GM12878 (cell line): ENCODE measurements around the gene CALN1. TPM values are rescaled to one million over a fixed set of nuclear protein-coding genes. Genes with fewer than 3 reads are reported as not detected.

Experiments used
- ATAC-seq: fragments of 200-7000 bp; cut with Tn5 transposase; 3 replicates; pipeline ENCODE4 v1.9.1; 2020; ENCODE audit warnings: mild to moderate bottlenecking, moderate library complexity
- BruUV-seq: library from RNA; stranded (reverse); fragments of 400-500 nt; replicated peaks from 2 replicates; lab custom pipeline; 2021; lab: Mats Ljungman, UMichigan
- CTCF ChIA-PET: fragments of 300-600 bp; sonication (Branson Sonifier 250); formaldehyde crosslinking; extraction: SDS; loops from one replicate; lab custom pipeline; 2021; ENCODE audit warnings: inconsistent platforms; lab: Yijun Ruan, JAX
- POLR2A ChIA-PET: fragments of 350-600 bp; formaldehyde crosslinking; extraction: SDS; loops from one replicate; lab custom pipeline; 2021; ENCODE audit warnings: inconsistent platforms; lab: Charles Lee
- RAD21 ChIA-PET: fragments of 300-600 bp; sonication (Branson Sonifier 250); formaldehyde crosslinking; loops from one replicate; lab custom pipeline; 2023; ENCODE audit warnings: antibody characterized with exemption; ENCODE audit not compliant: unreplicated experiment; lab: Charles Lee
- SMC1A ChIA-PET: fragments of 300-600 bp; sonication (Branson Sonifier 250); formaldehyde crosslinking; loops from one replicate; lab custom pipeline; 2023; ENCODE audit not compliant: unreplicated experiment, uncharacterized antibody; lab: Charles Lee
- DNase-seq: peaks from one replicate; pipeline ENCODE4 v3.0.0-alpha.2; 2011; ENCODE audit warnings: low read depth, low spot score
- FAIRE-seq: peaks from 3 replicates; lab custom pipeline; 2011; peaks lifted over from hg19 to GRCh38; lab: Jason Lieb, UNC
- H2AFZ ChIP-seq: 2 replicates; pipeline ENCODE4 v1.6.0; 2011; ENCODE audit warnings: low read depth, low read length, control low read depth; ENCODE audit not compliant: control insufficient read depth
- H3K27ac ChIP-seq: 2 replicates; pipeline ENCODE4 v1.5.1; 2011; ENCODE audit warnings: control low read depth; ENCODE audit not compliant: control insufficient read depth, insufficient read depth
- H3K27me3 ChIP-seq, 2 experiments: replicated peaks in 1 of 2; 2 replicates each; pipeline versions ENCODE4 v1.6.0 to v1.6.1; 2011; ENCODE audit warnings: low read length in 1 of 2; ENCODE audit not compliant: control insufficient read depth in 2 of 2, insufficient read depth in 2 of 2
- H3K36me3 ChIP-seq, 2 experiments: 2 replicates each; pipeline ENCODE4 v1.5.1; 2011; ENCODE audit warnings: low read length in 1 of 2; ENCODE audit not compliant: control insufficient read depth in 2 of 2, insufficient read depth in 2 of 2
- H3K4me1 ChIP-seq: 2 replicates; pipeline ENCODE4 v1.6.1; 2011; ENCODE audit warnings: mild to moderate bottlenecking, low read length, moderate library complexity, mixed read lengths; ENCODE audit not compliant: control insufficient read depth, insufficient read depth
- H3K4me2 ChIP-seq: 2 replicates; pipeline ENCODE4 v1.6.0; 2011; ENCODE audit warnings: control low read depth; ENCODE audit not compliant: control insufficient read depth, insufficient read depth
- H3K4me3 ChIP-seq: fragments of 200-600 bp; sonication (generic); 2 replicates; pipeline ENCODE4 v1.5.1; 2016
- H3K79me2 ChIP-seq: 2 replicates; pipeline ENCODE4 v1.6.0; 2011; ENCODE audit warnings: low read length; ENCODE audit not compliant: control insufficient read depth, insufficient read depth
- H3K9ac ChIP-seq: 2 replicates; pipeline ENCODE4 v1.8.0; 2011; ENCODE audit warnings: low read length, control low read depth, mixed read lengths; ENCODE audit not compliant: control insufficient read depth, insufficient read depth
- H3K9me3 ChIP-seq: replicated peaks from 3 replicates; pipeline ENCODE4 v1.5.1; 2011; ENCODE audit warnings: mild to moderate bottlenecking, low read length; ENCODE audit not compliant: control insufficient read depth, insufficient read depth
- H4K20me1 ChIP-seq: 2 replicates; pipeline ENCODE4 v1.6.0; 2011; ENCODE audit not compliant: control insufficient read depth, insufficient read depth
- EED ChIP-seq: sonication (generic); IDR thresholded peaks from 2 replicates; pipeline ENCODE4 v1.6.1; 2016; ENCODE audit warnings: antibody characterized with exemption, low read depth
- HDGF ChIP-seq: fragments of 450-650 bp; IDR thresholded peaks from 2 replicates; pipeline ENCODE4 v1.6.1; 2016; ENCODE audit warnings: antibody characterized with exemption
- NKRF ChIP-seq: fragments of 450-650 bp; conservative IDR thresholded peaks from 2 replicates; pipeline ENCODE4 v1.6.1; 2017; ENCODE audit warnings: mild to moderate bottlenecking, moderate library complexity
- RCOR1 ChIP-seq: conservative IDR thresholded peaks from 2 replicates; pipeline ENCODE4 v1.6.1; 2012; ENCODE audit warnings: low read depth, low read length, improper control_type of control experiment
- RELB ChIP-seq: fragments of 450-650 bp; IDR thresholded peaks from 2 replicates; pipeline ENCODE4 v1.6.1; 2017; ENCODE audit warnings: low read depth, mild to moderate bottlenecking, moderate library complexity
- ZNF592 ChIP-seq: fragments of 450-650 bp; IDR thresholded peaks from 2 replicates; pipeline ENCODE4 v1.6.1; 2017; ENCODE audit warnings: mild to moderate bottlenecking, moderate library complexity
- WGBS: methylation state at CpG from one replicate; pipeline ENCODE4 v1.1.6; 2016; ENCODE audit warnings: low lambda C conversion rate; ENCODE audit not compliant: insufficient replicate concordance, insufficient coverage; ENCODE audit errors: missing lambda C conversion rate; 5-methylcytosine and 5-hydroxymethylcytosine counted together
- in situ Hi-C: fragments of 300-500 bp; cut with MboI; formaldehyde crosslinking; loops from 9 replicates; pipeline ENCODE4 v1.14.3; 2018; ENCODE audit warnings: mixed read lengths
- intact Hi-C: fragments of 100-400 bp; cut with micrococcal nuclease; formaldehyde crosslinking; loops from one replicate; pipeline ENCODE4 v1.14.2; 2022; ENCODE audit not compliant: unreplicated experiment
- polyA plus RNA-seq, 11 experiments: library from polyadenylated mRNA; depleted of rRNA in 4 of 11; unstranded in 6 of 11; stranded (reverse) in 5 of 11; fragments of >200 nt; fragmentation: Nextera tagmentation in 4 of 11; fragmentation: Illumina TruSeq in 1 of 11; extraction: Ambion mirVana in 4 of 11; extraction: Trizol in 1 of 11; gene quantifications; 1 replicate in 1 of 11; 2 replicates in 10 of 11; pipeline versions ENCODE4 v1.2.1 to v1.2.3, GENCODE V29; 2011 to 2016; ENCODE audit warnings: inconsistent platforms in 2 of 11, missing spikeins in 2 of 11, low read depth in 1 of 11
- total RNA-seq, 4 experiments: library from RNA; depleted of rRNA in 3 of 4; stranded (reverse); fragments of >200 nt in 3 of 4; fragmentation: Illumina TruSeq in 1 of 4; extraction: Trizol in 1 of 4; gene quantifications; 2 replicates each; pipeline versions ENCODE4 v1.2.1 to v1.2.3, GENCODE V29; 2013 to 2021

The CALN1 gene
- total and polyA plus RNA-seq, 10 of the 15 experiments (the other 5 are each of a cell fraction or from before 2014, with no cell fraction given), result 0.48 to 15.3 (median 1.6) TPM

- Histone ChIP-seq H3K4me2 (no peak overlapping the region), H3K9ac (no peak overlapping the region), H4K20me1 (no peaks in the 10 kb centered on the region), H2AFZ (no peak overlapping the region), H3K4me1 (no peaks in the 10 kb centered on the region), H3K27ac (no peak overlapping the region), H3K9me3 (no peaks in the 10 kb centered on the region), H3K27me3 (no peaks in the 10 kb centered on the region), H3K4me3 (no peak overlapping the region), H3K79me2 (no peaks in the 10 kb centered on the region), H3K36me3 (no peaks in the 10 kb centered on the region)
- intact Hi-C loops (no loop called here), in situ Hi-C loops (no loop called here)
- no TSS peak for BruUV-seq
- DNase-seq (no peak), ATAC-seq (no peak), FAIRE-seq (no peak)
- TF ChIP-seq EED (no peak), RCOR1 (no peak), HDGF (no peak), ZNF592 (no peak), RELB (no peak), NKRF (no peak)
- CTCF ChIA-PET, result no interaction called here
- RAD21 ChIA-PET, result no interaction called here
- 2% methylated on average over 2 of the region's 2 CpGs for WGBS
- POLR2A ChIA-PET, result no interaction called here
- SMC1A ChIA-PET, result no interaction called here
Measured at GRCh38 chr7:71996141-71996540, 416.0 kb downstream of the CALN1 start.
